Ovary (tissue), 3 donors: Measurements from ENCODE around the gene BLOC1S3.

Source experiments
- CTCF ChIP-seq, 3 donors: fragments of 450-650 bp in 2 of 3; fragments of 200-600 bp in 1 of 3; IDR thresholded peaks; one replicate each; pipeline versions ENCODE4 v1.5.1 to v1.8.0; 2016 to 2022; ENCODE audit warnings: antibody characterized with exemption in 3 of 3, mild to moderate bottlenecking in 1 of 3
- POLR2A ChIP-seq: fragments of 450-650 bp; IDR thresholded peaks from one replicate; pipeline ENCODE4 v1.6.1; 2017; ENCODE audit warnings: antibody characterized with exemption, mild to moderate bottlenecking, moderate library complexity
- donor health status: DM: no; HTN: no; CAD: no.

GRCh38 chr19:45164577-45165335, 13.8 kb upstream of the BLOC1S3 start:
- TF ChIP-seq CTCF (IDR thresholded peaks at IDR 0.05) (no peak), POLR2A (no peak)
